C4-2B (cell line): ENCODE results near the gene OLFML2A.
"Not testable (repeated sequence)": the region's sequence is repeated elsewhere in the genome, so short reads cannot be mapped to it uniquely, and the experiment has no call there.

Experiments
- H3K27ac ChIP-seq: fragments of 450-650 bp; 2 replicates; pipeline ENCODE4 v1.5.1; 2017
- ZFX ChIP-seq: fragments of 450-650 bp; IDR thresholded peaks from 2 replicates; pipeline ENCODE4 v1.6.1; 2017
- TF ChIP-seq, protein P1 (sequence below): fragments of 450-650 bp; conservative IDR thresholded peaks from 2 replicates; pipeline ENCODE4 v1.5.1; 2017; ENCODE audit warnings: mild to moderate bottlenecking

OLFML2A gene

DNA sequence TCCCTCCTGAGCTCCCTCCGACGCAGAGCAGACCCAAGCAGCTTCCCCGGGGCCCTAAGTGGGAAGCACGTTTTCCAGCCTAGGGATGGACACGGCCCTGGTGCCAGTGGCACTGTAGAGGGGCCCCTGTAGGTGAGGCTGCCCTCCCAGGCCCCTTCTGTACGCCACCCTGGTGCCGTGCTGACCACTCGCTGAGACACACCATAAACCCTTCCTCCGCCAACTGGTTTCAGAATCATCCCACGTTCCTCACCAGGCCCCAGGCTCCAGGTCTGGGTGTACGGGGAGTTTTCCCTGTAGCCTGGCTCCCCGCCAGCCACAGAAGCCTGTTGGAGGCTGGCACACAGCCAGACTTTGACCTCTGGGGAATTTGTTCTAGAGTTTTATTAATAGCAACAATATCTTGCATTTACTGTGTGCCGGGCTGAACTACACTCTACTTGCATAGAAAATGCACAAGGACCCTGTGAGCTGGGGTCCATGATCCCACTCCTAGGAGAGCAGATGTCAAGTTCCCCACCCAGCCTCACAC, 58.2 kb downstream of the OLFML2A start:
- H3K27ac ChIP-seq: no peak overlapping the region
- TF ChIP-seq, protein P1, sequence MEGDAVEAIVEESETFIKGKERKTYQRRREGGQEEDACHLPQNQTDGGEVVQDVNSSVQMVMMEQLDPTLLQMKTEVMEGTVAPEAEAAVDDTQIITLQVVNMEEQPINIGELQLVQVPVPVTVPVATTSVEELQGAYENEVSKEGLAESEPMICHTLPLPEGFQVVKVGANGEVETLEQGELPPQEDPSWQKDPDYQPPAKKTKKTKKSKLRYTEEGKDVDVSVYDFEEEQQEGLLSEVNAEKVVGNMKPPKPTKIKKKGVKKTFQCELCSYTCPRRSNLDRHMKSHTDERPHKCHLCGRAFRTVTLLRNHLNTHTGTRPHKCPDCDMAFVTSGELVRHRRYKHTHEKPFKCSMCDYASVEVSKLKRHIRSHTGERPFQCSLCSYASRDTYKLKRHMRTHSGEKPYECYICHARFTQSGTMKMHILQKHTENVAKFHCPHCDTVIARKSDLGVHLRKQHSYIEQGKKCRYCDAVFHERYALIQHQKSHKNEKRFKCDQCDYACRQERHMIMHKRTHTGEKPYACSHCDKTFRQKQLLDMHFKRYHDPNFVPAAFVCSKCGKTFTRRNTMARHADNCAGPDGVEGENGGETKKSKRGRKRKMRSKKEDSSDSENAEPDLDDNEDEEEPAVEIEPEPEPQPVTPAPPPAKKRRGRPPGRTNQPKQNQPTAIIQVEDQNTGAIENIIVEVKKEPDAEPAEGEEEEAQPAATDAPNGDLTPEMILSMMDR: no peak
- no peak for TF ChIP-seq ZFX

DNA sequence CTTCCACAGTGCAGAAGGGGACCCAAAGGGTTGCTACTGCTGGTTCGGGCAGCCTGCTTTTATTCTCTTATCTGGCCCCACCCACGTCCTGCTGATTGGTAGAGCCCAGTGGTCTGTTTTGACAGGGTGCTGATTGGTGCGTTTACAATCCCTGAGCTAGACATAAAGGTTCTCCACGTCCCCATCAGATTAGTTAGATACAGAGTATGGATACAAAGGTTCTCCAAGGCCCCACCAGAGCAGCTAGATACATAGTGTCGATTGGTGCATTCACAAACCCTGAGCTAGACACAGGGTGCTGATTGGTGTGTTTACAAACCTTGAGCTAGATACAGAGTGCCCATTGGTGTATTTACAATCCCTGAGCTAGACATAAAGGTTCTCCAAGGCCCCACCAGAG, 61.2 kb downstream of the OLFML2A start:
- H3K27ac ChIP-seq: not testable (repeated sequence)

DNA sequence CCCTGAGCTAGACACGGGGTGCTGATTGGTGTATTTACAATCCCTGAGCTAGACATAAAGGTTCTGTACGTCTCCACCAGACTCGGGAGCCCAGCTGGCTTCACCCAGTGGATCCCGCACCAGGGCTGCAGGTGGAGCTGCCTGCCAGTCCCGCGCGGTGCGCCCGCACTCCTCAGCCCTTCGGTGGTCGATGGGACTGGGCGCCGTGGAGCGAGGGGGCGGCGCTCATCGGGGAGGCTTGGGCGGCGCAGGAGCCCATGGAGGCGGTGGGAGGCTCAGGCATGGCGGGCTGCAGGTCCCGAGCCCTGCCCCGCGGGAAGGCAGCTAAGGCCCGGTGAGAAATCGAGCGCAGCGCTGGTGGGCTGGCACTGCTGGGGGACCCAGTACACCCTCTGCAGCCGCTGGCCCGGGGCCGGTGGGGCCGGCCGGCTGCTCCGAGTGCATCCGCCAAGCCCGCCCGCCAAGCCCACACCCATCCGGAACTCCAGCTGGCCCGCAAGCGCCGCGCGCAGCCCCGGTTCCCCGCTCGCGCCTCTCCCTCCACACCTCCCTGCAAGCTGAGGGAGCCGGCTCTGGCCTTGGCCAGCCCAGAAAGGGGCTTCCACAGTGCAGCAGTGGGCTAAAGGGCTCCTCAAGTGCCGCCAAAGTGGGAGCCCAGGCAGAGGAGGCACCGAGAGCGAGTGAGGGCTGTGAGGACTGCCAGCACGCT, 61.8 kb downstream of the OLFML2A start:
- H3K27ac ChIP-seq: not testable (repeated sequence)

DNA sequence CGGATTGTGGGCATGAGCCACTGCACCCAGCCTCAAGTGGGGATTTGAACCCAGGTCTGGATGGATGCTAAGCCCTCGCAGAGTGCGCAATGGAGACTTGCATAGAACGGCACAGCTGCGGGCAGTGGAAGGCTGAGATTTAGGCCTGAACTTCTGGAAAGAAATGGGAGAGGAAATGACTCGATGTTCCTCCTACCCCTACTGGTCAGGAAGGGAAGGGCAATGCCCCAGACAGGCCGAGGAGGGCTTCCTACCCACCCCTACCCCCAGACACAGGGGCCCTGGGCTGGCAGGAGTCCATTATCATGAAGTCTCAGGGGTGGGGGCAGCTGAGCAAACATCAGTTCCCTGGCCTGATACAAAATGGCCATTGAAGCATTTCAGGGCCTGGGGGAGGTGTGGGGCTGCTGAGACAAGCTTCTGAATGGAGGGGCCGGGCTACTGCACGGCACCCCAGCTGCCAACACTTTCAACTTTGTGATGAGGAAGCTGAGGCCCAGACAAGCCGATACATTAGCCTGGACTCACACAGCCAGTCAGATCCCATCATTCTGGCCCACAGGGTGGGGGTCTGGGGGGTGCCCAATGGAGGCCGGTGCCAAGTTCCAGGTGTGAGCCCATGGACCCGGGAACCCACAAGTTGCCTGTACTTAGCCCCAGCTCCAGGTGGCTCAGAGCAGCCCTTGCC, 62.8 kb downstream of the OLFML2A start:
- H3K27ac ChIP-seq: no peak overlapping the region
- TF ChIP-seq, protein P1: no peak
- no peak for TF ChIP-seq ZFX

DNA sequence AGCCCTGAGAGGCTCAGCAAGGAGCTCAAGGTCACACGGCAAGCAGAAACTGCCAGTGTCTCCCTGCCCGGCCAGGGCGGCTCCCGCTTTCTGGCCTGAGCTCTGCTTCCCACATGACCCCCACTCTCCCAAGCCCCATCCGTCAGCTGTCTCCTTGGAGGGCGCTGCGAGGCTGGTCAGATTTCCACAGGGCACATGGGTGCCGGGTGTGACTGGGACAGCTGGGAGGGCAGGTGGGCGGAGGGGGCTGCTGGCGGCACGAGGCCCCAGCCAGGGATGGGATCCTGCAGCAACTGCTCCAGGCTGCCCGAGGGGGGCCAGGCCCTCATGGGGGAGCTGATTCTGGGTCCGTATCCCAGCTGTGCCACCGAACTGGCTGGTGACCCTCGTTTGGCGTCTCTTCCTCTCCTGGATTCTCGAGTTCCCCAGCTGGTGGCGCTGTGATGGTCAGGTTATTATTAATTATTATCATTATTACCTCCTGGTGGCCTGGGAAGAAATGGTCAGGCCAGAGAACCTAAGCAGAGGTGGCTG, 63.4 kb downstream of the OLFML2A start:
- no peak for TF ChIP-seq ZFX
- TF ChIP-seq, protein P1: no peak; the same call in 1 of the 2 replicates

DNA sequence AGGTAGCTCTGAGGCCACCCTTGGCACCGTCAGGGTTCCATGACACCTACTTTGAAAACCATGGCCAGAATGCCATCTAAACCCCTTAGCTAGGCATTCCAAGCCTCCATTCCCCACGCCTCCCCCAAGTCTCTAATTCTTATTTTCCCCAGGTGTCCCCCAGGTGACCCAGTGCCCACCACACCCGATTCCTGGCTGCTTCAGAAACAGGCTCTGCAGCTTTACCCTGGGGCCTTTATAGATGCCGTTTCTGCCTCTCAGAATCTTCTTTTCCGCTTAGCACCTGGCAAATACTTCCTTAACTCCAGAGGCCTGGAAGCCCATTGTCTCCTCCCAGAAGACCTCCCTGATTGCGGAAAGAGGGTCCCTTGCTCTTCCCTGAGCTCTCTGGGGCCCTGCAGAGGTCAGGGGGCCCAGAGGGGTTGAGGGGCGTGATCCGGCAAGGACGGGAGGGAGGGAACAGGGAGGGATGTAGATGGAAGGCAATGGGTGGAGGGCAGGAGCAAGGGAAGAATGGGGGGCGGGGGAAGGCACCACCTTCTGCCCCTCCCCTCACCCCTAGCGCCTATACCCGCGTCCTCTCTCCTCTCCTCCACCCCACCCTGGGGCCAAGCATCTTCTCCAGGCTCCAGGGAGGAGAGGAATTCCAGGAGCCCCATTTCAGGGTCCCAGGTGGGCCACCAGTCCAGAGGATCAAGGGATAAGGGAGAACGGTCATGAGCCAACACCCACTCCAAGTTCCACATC, 64.3 kb downstream of the OLFML2A start:
- no peak overlapping the region for H3K27ac ChIP-seq
- no peak for TF ChIP-seq ZFX
- TF ChIP-seq, protein P1: no peak

More for the DNA sequence above, 63.4 kb downstream of the OLFML2A start:
- H3K27ac ChIP-seq: no peak overlapping the region

DNA sequence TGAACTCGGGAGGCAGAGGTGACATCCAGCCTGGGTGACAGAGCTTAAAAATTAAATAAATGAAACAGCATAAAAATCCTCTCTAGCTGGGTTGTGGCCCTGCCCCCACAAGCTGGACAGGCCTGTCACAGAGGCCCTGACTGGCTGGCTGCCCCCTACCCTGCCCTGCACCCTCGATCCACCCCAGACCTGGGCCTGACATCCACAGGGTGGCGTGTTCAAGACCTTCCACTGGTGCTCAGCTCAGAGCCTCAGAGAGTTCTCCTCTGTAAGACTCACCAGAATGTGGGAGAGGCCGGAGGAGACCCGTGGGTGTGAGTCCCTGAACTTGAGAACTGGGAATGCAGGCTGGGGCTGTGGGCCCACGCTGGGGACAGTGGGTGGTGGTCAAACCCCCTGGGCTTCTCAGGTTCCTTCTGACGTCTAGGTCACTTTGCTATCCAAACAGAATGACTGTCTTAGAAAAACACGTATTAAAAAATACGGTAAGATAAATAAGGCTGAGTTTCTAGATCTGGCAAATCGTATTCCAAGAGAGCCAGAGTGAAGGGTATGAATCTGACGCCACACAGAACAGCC, 66.6 kb downstream of the OLFML2A start:
- no peak for TF ChIP-seq ZFX
- TF ChIP-seq, protein P1: no peak
- H3K27ac ChIP-seq: no peak overlapping the region

DNA sequence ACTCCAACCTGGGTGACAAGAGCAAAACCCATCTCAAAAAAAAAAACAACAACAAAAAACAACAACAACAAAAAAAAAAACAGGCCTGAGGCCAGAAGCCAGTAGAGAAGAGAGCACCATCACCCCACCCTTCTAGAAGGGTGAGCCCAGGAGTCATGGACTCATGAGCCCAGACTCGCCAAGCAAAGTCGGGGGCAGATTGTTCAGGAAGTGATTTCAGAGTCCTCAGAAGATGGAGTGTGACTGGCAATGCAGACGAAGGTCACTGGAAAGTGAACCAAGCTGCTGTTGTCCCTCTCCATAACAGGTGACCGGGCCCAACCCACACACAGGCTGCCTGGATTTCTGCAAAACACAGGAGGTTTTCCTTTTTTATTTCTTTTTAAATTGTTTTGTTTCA, 67.4 kb downstream of the OLFML2A start:
- no peak overlapping the region for H3K27ac ChIP-seq
- TF ChIP-seq, protein P1: no peak
- TF ChIP-seq ZFX: no peak

DNA sequence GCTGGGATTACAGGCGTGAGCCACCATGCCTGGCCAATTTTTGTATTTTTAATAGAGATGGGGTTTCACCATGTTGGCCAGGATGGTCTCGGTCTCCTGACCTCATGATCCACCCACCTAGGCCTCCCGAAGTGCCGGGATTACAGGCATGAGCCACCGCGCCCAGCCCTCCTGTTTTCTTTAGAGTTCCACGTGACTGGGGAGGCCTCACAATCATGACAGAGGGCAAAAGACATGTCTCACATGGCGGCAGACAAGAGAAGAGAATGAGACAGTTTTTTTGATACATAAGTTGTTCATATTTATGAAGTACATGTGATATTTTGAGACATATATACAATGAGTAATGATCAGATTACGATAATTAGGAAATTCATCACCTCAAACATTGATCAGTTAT, 69.5 kb downstream of the OLFML2A start:
- not testable (repeated sequence) for H3K27ac ChIP-seq
